Heart left ventricle (tissue), 16 donors: Measurements from ENCODE around the gene CD28. TPM values are rescaled to one million over a fixed set of nuclear protein-coding genes. Genes with fewer than 3 reads are reported as not detected.

Experiments
- ATAC-seq, 4 donors: fragments of 200-7000 bp; cut with Tn5 transposase; one replicate each; pipeline ENCODE4 v1.9.1; 2020 to 2022; ENCODE audit warnings: moderate library complexity in 4 of 4, mild to moderate bottlenecking in 3 of 4, moderate number of reproducible peaks in 1 of 4
- DNase-seq, 5 donors: peaks; one replicate each; pipeline ENCODE4 v3.0.0-alpha.2; 2020
- H3K27ac ChIP-seq, 12 donors: fragments of 200-600 bp; sonication (generic) in 4 of 12; one replicate each; pipeline versions ENCODE4 v1.5.0 to v1.8.0; 2016 to 2022; ENCODE audit warnings: mild to moderate bottlenecking in 2 of 12
- H3K27me3 ChIP-seq, 9 donors: fragments of 200-600 bp; sonication (generic) in 2 of 9; one replicate each; pipeline versions ENCODE4 v1.5.1 to v1.8.0; 2016 to 2022; ENCODE audit warnings: mild to moderate bottlenecking in 3 of 9
- H3K36me3 ChIP-seq, 9 donors: fragments of 200-600 bp; sonication (generic) in 2 of 9; one replicate each; pipeline versions ENCODE4 v1.5.0 to v1.8.0; 2018 to 2022; ENCODE audit warnings: mild to moderate bottlenecking in 2 of 9
- H3K4me1 ChIP-seq, 12 donors: fragments of 200-600 bp; sonication (generic) in 4 of 12; one replicate each; pipeline versions ENCODE4 v1.5.0 to v1.8.0; 2016 to 2022; ENCODE audit warnings: mild to moderate bottlenecking in 3 of 12
- H3K4me3 ChIP-seq, 12 donors: fragments of 200-600 bp; sonication (generic) in 4 of 12; one replicate each; pipeline versions ENCODE4 v1.5.0 to v1.8.0; 2017 to 2022; ENCODE audit warnings: mild to moderate bottlenecking in 9 of 12, moderate library complexity in 4 of 12
- H3K9me3 ChIP-seq, 12 donors: fragments of 200-600 bp; sonication (generic) in 4 of 12; one replicate each; pipeline versions ENCODE4 v1.5.0 to v1.8.0; 2016 to 2022; ENCODE audit warnings: mild to moderate bottlenecking in 1 of 12
- CTCF ChIP-seq, 12 donors: fragments of 200-600 bp; sonication (generic) in 4 of 12; IDR thresholded peaks; one replicate each; pipeline versions ENCODE4 v1.5.0 to v1.8.0; 2018 to 2022; ENCODE audit warnings: antibody characterized with exemption in 12 of 12, mild to moderate bottlenecking in 5 of 12
- POLR2A ChIP-seq, 2 donors: fragments of 450-650 bp; IDR thresholded peaks; one replicate each; pipeline ENCODE4 v1.6.1; 2017; ENCODE audit warnings: antibody characterized with exemption in 2 of 2, mild to moderate bottlenecking in 2 of 2, moderate library complexity in 2 of 2
- WGBS, 4 donors: extraction: QIAGEN DNeasy Blood & Tissue Kit in 2 of 4; methylation state at CpG; one replicate each; pipeline versions ENCODE4 v1.1.5 to v1.1.7; 2013 to 2018; 5-methylcytosine and 5-hydroxymethylcytosine counted together
- intact Hi-C, 10 donors: fragments of 100-400 bp; cut with DNase I; formaldehyde crosslinking; loops; one replicate each; pipeline versions ENCODE4 v1.11.1 to v1.14.2; 2022
- long read RNA-seq, 3 donors: library from polyadenylated mRNA; unstranded; transcript quantifications; one replicate each; pipeline ENCODE4 v2.0.0, GENCODE V29; 2020 to 2021
- polyA plus RNA-seq, 2 donors: library from polyadenylated mRNA; stranded (reverse); fragments of 200-250 nt; gene quantifications; one replicate each; pipeline ENCODE4 v1.2.3, GENCODE V29; 2013
- total RNA-seq, 9 donors: library from RNA; depleted of rRNA in 2 of 9; stranded (reverse); fragments of >200 nt in 2 of 9; fragmentation: NEBNext Ultra II Directional in 3 of 9; extraction: Animal tissue kit (Norgen Biotek cat#: 25700) in 3 of 9; gene quantifications; one replicate each; pipeline versions ENCODE4 v1.1.0 to v1.2.4, GENCODE V29; 2016 to 2023
- donor health status: ischemic (EF 13 %, LVEDD 7.1; RV severe dilation, severe dysfunction).
- donor health status: healthy with polysubstance abuse.
- donor health status: DM: no; HTN: yes; CAD: no.
- donor health status: DM: no; HTN: no; CAD: no.
- donor health status: ischemic (EF 25% LVEDD 6.9; RV normal size, moderate dysfunction).
- donor health status: ischemic (EF 25% LVEDD 5.7; RV mildly dilated, moderate dysfunction).
- donor health status: healthy.
- donor health status: DM: yes; HTN: yes; CAD: no.
- donor health status: ischemic (EF 35%, LVEDD 5.7; RV mildly dilated, moderate dysfunction).
- donor health status: nonischemic (EF 11% LVEDD 7.7; RV severe dilation, severe dysfunction).
- donor health status: DM: yes; HTN: yes; CAD: no.
- donor health status: PGD.
- donor health status: ischemic (EF 29% LVEDD 5.4; RV normal size, mild dysfunction).
- donor health status: nonischemic (EF 23%, LVEDD 6.1; RV moderate dilation, normal function).

CD28 gene
- total RNA-seq (10 to 100 TPM in 1 of 9 donors, 1 to 10 TPM in 3, under 1 TPM in 5; 0.16 to 11.2 (median 0.83) TPM), polyA plus RNA-seq (under 1 TPM; 0.08 to 0.21 TPM)
- long read RNA-seq, donor 1, partial matches to known transcripts: 0 of 1 reads
- long read RNA-seq, donor 1, other reads (novel, unspliced or antisense): 1 of 1 reads
- long read RNA-seq, donor 2, full-length matches to known transcripts: 3 of 3 reads
- long read RNA-seq, donor 2, partial matches to known transcripts: 0 of 3 reads
- long read RNA-seq, donor 2, other reads (novel, unspliced or antisense): 0 of 3 reads
- long read RNA-seq, donor 3: 0 reads

- Histone ChIP-seq H3K36me3 (no peaks in the 10 kb centered on the region), H3K9me3 (peaks cover 0 to 21% (median 3%) of the 10 kb centered on the region in 12 donors), H3K4me1 (peaks cover 0 to 38% (median 2%) of the 10 kb centered on the region in 12 donors), H3K27ac (peak within 1 kb of the TSS in 5 of 12 donors; percentile 1 to 73 (median 10)), H3K4me3 (peak within 1 kb of the TSS in 4 of 12 donors; percentile 13 to 47 (median 26)), H3K27me3 (no peaks in the 10 kb centered on the region)
- ATAC-seq (peak in 2 of 4 donors; percentile 48 to 79), DNase-seq (peak in 4 of 5 donors; percentile 44 to 65 (median 60))
- no peak for TF ChIP-seq CTCF (IDR thresholded peaks at IDR 0.05)
- no peak for TF ChIP-seq POLR2A (IDR thresholded peaks at IDR 0.05)
- WGBS, 4 donors: 76 to 87% (median 81%) methylated on average over 9 of the region's 9 CpGs
- intact Hi-C loops: loop anchor here in 1 of 10 donors (10.0 kb wide), 1 partner anchor 98 kb away; no protein-coding TSS in a partner anchor
Measured at GRCh38 chr2:203706403-203706802, at the start of gene CD28. TSS of gene CD28 (plus strand) at chr2:203706639. CDS start at chr2:203706697, 58 bp downstream.

- Histone ChIP-seq H3K9me3 (no peaks in the 10 kb centered on the region), H3K36me3 (no peaks in the 10 kb centered on the region), H3K4me1 (peaks cover 0 to 46% (median 0%) of the 10 kb centered on the region in 12 donors), H3K27ac (peak overlapping the region in 3 of 12 donors; percentile 3 to 72 (median 25)), H3K27me3 (no peaks in the 10 kb centered on the region), H3K4me3 (no peak overlapping the region)
- ATAC-seq: peak in 2 of 4 donors; percentile 41 to 54
- TF ChIP-seq CTCF (IDR thresholded peaks at IDR 0.05) (no peak), POLR2A (IDR thresholded peaks at IDR 0.05) (no peak)
- 77 to 91% (median 86%) methylated on average over 4 of the region's 4 CpGs for WGBS, 4 donors
- DNase-seq: peak in 1 of 5 donors; percentile 58
- intact Hi-C loops: loop anchor here in 6 of 10 donors (5.0 to 10.0 kb wide), 5 partner anchors 125 to 245 kb away; partner anchors contain the start of gene RAPH1 (in 1 of the 6)
Measured at GRCh38 chr2:203659331-203660049, 46.9 kb upstream of the CD28 start.

- Histone ChIP-seq H3K36me3 (no peaks in the 10 kb centered on the region), H3K27me3 (no peaks in the 10 kb centered on the region), H3K9me3 (no peaks in the 10 kb centered on the region), H3K27ac (peak overlapping the region in 1 of 12 donors; percentile 72), H3K4me3 (no peak overlapping the region), H3K4me1 (peaks cover 0 to 46% (median 0%) of the 10 kb centered on the region in 12 donors)
- DNase-seq (no peak), ATAC-seq (no peak)
- no peak for TF ChIP-seq POLR2A (IDR thresholded peaks at IDR 0.05)
- no peak for TF ChIP-seq CTCF (IDR thresholded peaks at IDR 0.05)
- WGBS, 4 donors: 94 to 98% (median 97%) methylated on average over 2 of the region's 2 CpGs
- intact Hi-C loops: no loop called here
Measured at GRCh38 chr2:203660465-203660864, 46.0 kb upstream of the CD28 start.
